SK-N-SH treated with all-trans-retinoic acid at 6 μM for 48 hours (cell line): ENCODE data around the gene ALPG.

Experiments
- ARNTL ChIP-seq: fragments of 450-650 bp; formaldehyde crosslinking; IDR thresholded peaks from 2 replicates; pipeline ENCODE4 v1.5.0; 2020; ENCODE audit warnings: low read depth, mild to moderate bottlenecking, moderate library complexity, borderline replicate concordance
- ZFP3 ChIP-seq: fragments of 250-450 bp; sonication (Bioruptor Pico); IDR thresholded peaks from 2 replicates; pipeline ENCODE4 v1.5.0; 2020; ENCODE audit warnings: mild to moderate bottlenecking, moderate library complexity
- ZFP30 ChIP-seq: fragments of 450-650 bp; formaldehyde crosslinking; IDR thresholded peaks from 2 replicates; pipeline ENCODE4 v1.5.0; 2022; ENCODE audit warnings: mild to moderate bottlenecking, moderate library complexity

DNA sequence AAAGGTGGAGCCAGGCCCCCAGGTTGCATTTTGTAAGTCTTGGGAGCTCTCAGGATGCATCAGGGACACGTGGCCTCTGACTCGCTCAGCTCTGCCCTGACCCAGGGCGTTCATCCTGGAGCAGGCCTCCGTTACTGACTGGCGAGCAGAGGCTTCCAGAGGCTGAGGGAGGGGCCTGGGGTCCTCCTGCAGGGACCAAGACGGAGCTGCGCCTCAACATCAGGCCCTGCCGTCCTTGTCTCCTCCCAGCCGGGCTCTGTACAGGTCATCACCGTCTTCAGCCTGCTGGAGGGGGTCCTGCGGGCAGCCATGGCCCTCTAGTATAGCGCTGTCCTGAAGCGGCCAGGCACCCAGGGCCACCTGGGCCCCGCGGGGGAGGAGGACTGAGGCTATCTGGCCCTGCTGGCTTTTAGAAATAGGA, 38.3 kb upstream of the ALPG start:
- TF ChIP-seq ZFP3: no peak
- no peak for TF ChIP-seq ZFP30 (CRISPR knock-in tag)
- TF ChIP-seq ARNTL (CRISPR knock-in tag): no peak
